Astrocyte (in vitro differentiated cells and primary cell): Measurements from ENCODE around the gene CCDC57.

Experiments used
- CTCF ChIP-seq: IDR thresholded peaks from 2 replicates; pipeline ENCODE4 v1.5.1; 2011; ENCODE audit warnings: low read depth, mild to moderate bottlenecking, inconsistent platforms, low read length, moderate library complexity; ENCODE audit not compliant: insufficient read depth
- EZH2 ChIP-seq: IDR thresholded peaks from 2 replicates; pipeline ENCODE4 v1.6.1; 2012; ENCODE audit warnings: mild to moderate bottlenecking, low read length, inconsistent platforms; ENCODE audit not compliant: insufficient read depth

GRCh38 chr17:82217530-82218204 is 5.0 kb upstream of the CCDC57 start:
- TF ChIP-seq CTCF (no peak), EZH2 (no peak)
